ENCODE results near the gene LIMD2.
"Not testable (repeated sequence)": the region's sequence is repeated elsewhere in the genome, so short reads cannot be mapped to it uniquely, and the experiment has no call there.

LIMD2 gene

GRCh38 chr17:63699638-63700527, at the start of gene LIMD2:
Gene LIMD2 (minus strand): TSS chr17:63700125. CDS start chr17:63699298, 827 bp downstream.
- DNase-seq, result peak; percentile 32

- DNase-seq, result peak; percentile 97
Measured at GRCh38 chr17:63741408-63742173, 41.7 kb upstream of the LIMD2 start, which contains the start of gene STRADA. Gene STRADA (minus strand): TSS chr17:63741799. CDS start chr17:63728369, 13,430 bp downstream.

GRCh38 chr17:63741143-63741407, 41.1 kb upstream of the LIMD2 start:
- DNase-seq, result no peak

GRCh38 chr17:63740464-63741142, 40.7 kb upstream of the LIMD2 start:
- no peak for DNase-seq

GRCh38 chr17:63735691-63736090, 35.8 kb upstream of the LIMD2 start:
- DNase-seq, result no peak

- DNase-seq, result no peak
Measured at GRCh38 chr17:63722403-63722802, 22.5 kb upstream of the LIMD2 start.

GRCh38 chr17:63720194-63720593, 20.3 kb upstream of the LIMD2 start:
- DNase-seq, result not testable (repeated sequence)

GRCh38 chr17:63718988-63719387, 19.1 kb upstream of the LIMD2 start:
- DNase-seq, result no peak

GRCh38 chr17:63716426-63716825, 16.5 kb upstream of the LIMD2 start:
- DNase-seq, result no peak

GRCh38 chr17:63714550-63715277, 14.8 kb upstream of the LIMD2 start:
- no peak for DNase-seq

GRCh38 chr17:63709110-63709509, 9.2 kb upstream of the LIMD2 start:
- no peak for DNase-seq

- no peak for DNase-seq
Measured at GRCh38 chr17:63707151-63707550, 7.2 kb upstream of the LIMD2 start.

- DNase-seq, result no peak
Measured at GRCh38 chr17:63706336-63707082, 6.6 kb upstream of the LIMD2 start.

GRCh38 chr17:63705657-63706056, 5.7 kb upstream of the LIMD2 start:
- DNase-seq, result no peak

GRCh38 chr17:63704836-63705235, 4.9 kb upstream of the LIMD2 start:
- no peak for DNase-seq

GRCh38 chr17:63704259-63704576, 4.3 kb upstream of the LIMD2 start:
- no peak for DNase-seq

- no peak for DNase-seq
Measured at GRCh38 chr17:63703556-63704258, 3.8 kb upstream of the LIMD2 start.

GRCh38 chr17:63703029-63703428, 3.1 kb upstream of the LIMD2 start:
- no peak for DNase-seq

- DNase-seq, result no peak
Measured at GRCh38 chr17:63702721-63703015, 2.7 kb upstream of the LIMD2 start.

GRCh38 chr17:63701868-63702720, 2.2 kb upstream of the LIMD2 start:
- DNase-seq, result peak; percentile 7

- DNase-seq, result no peak
Measured at GRCh38 chr17:63701456-63701820, 1.5 kb upstream of the LIMD2 start.

Measured in NCI-H2029 (cell line).